SU-DHL-6 (cell line): ENCODE results near the gene POLG2.

ENCODE experiments used
- EZH2phosphoT487 ChIP-seq: fragments of 200-600 bp; sonication (generic), shearing (Covaris generic); conservative IDR thresholded peaks from 2 replicates; pipeline ENCODE4 v1.6.1; 2018; ENCODE audit warnings: mild to moderate bottlenecking, antibody characterized with exemption, low read length, moderate library complexity, mixed read lengths
- TF ChIP-seq, protein P1 (sequence below): fragments of 200-600 bp; sonication (generic); IDR thresholded peaks from one replicate; pipeline ENCODE4 v1.5.1; 2017; ENCODE audit warnings: antibody characterized with exemption, mild to moderate bottlenecking, low read length, moderate library complexity; ENCODE audit not compliant: insufficient read depth, poor library complexity, severe bottlenecking

- TF ChIP-seq, protein P1, sequence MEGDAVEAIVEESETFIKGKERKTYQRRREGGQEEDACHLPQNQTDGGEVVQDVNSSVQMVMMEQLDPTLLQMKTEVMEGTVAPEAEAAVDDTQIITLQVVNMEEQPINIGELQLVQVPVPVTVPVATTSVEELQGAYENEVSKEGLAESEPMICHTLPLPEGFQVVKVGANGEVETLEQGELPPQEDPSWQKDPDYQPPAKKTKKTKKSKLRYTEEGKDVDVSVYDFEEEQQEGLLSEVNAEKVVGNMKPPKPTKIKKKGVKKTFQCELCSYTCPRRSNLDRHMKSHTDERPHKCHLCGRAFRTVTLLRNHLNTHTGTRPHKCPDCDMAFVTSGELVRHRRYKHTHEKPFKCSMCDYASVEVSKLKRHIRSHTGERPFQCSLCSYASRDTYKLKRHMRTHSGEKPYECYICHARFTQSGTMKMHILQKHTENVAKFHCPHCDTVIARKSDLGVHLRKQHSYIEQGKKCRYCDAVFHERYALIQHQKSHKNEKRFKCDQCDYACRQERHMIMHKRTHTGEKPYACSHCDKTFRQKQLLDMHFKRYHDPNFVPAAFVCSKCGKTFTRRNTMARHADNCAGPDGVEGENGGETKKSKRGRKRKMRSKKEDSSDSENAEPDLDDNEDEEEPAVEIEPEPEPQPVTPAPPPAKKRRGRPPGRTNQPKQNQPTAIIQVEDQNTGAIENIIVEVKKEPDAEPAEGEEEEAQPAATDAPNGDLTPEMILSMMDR = no peak
- no peak for TF ChIP-seq EZH2phosphoT487
Observed at GRCh38 chr17:64499805-64500486, 3.1 kb upstream of the POLG2 start.
